ENCODE measurements around the gene GPRIN3.

The GPRIN3 gene

GRCh38 chr4:89284020-89284424, 23.6 kb downstream of the GPRIN3 start:
- in situ Hi-C loops (cut with HindIII; ENCODE audit: low sequenced_read_pairs): no loop called here
- H3K4me3 ChIP-seq (ENCODE audit: low read depth, low read length): no peak overlapping the region
- TF ChIP-seq CTCF (IDR thresholded peaks at IDR 0.05; ENCODE audit: low read depth, low read length): no peak
- DNase-seq (ENCODE audit: low read depth, low spot score): no peak

GRCh38 chr4:89283226-89284009, 24.2 kb downstream of the GPRIN3 start:
- no peak overlapping the region for H3K4me3 ChIP-seq (ENCODE audit: low read depth, low read length)
- in situ Hi-C loops (cut with HindIII; ENCODE audit: low sequenced_read_pairs): no loop called here
- DNase-seq (ENCODE audit: low read depth, low spot score): no peak
- TF ChIP-seq CTCF (IDR thresholded peaks at IDR 0.05; ENCODE audit: low read depth, low read length): no peak

GRCh38 chr4:89279385-89279784, 28.2 kb downstream of the GPRIN3 start:
- no peak for DNase-seq (ENCODE audit: low read depth, low spot score)
- in situ Hi-C loops (cut with HindIII; ENCODE audit: low sequenced_read_pairs): no loop called here
- no peak for TF ChIP-seq CTCF (IDR thresholded peaks at IDR 0.05; ENCODE audit: low read depth, low read length)
- H3K4me3 ChIP-seq (ENCODE audit: low read depth, low read length): no peak overlapping the region

- DNase-seq (ENCODE audit: low read depth, low spot score): no peak
- no peak for TF ChIP-seq CTCF (IDR thresholded peaks at IDR 0.05; ENCODE audit: low read depth, low read length)
- H3K4me3 ChIP-seq (ENCODE audit: low read depth, low read length): no peak overlapping the region
- in situ Hi-C loops (cut with HindIII; ENCODE audit: low sequenced_read_pairs): no loop called here
These were observed 30.2 kb downstream of the GPRIN3 start for GRCh38 chr4:89277412-89277811.

DNA sequence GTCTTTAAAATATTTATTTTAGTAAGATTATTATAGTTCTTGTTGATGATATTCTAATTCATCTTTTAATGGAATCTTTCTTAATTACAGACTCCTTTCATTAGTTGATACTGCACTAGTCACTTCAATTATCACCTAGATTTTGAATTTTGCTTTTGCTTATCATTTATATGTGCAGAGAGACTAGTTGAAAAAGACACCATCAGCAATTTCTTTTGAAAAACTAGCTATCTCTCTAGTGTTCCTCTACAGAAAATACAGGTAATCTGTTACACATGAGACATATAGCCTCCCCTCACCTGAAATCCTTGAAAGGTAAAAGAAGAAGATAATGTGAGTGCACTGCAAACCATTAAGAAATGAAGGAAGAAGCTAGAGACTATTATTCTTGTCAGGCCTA, 31.3 kb downstream of the GPRIN3 start:
- no peak for TF ChIP-seq CTCF (IDR thresholded peaks at IDR 0.05; ENCODE audit: low read depth, low read length)
- in situ Hi-C loops (cut with HindIII; ENCODE audit: low sequenced_read_pairs): no loop called here
- DNase-seq (ENCODE audit: low read depth, low spot score): no peak
- no peak overlapping the region for H3K4me3 ChIP-seq (ENCODE audit: low read depth, low read length)

- H3K4me3 ChIP-seq (ENCODE audit: low read depth, low read length): no peak overlapping the region
- in situ Hi-C loops (cut with HindIII; ENCODE audit: low sequenced_read_pairs): no loop called here
- no peak for TF ChIP-seq CTCF (IDR thresholded peaks at IDR 0.05; ENCODE audit: low read depth, low read length)
- no peak for DNase-seq (ENCODE audit: low read depth, low spot score)
These were observed 32.0 kb downstream of the GPRIN3 start for GRCh38 chr4:89275587-89275986.
